Sigmoid colon (tissue), 4 donors: ENCODE measurements around the gene NME3.

ENCODE experiments used
- CTCF ChIP-seq, 4 experiments: fragments of 450-650 bp in 3 of 4; fragments of 200-600 bp in 1 of 4; IDR thresholded peaks; one replicate each; pipeline ENCODE4 v1.5.1; 2016 to 2019; ENCODE audit warnings: antibody characterized with exemption in 4 of 4, mild to moderate bottlenecking in 3 of 4, moderate library complexity in 2 of 4
- EP300 ChIP-seq, 4 donors: sonication (generic); formaldehyde crosslinking; IDR thresholded peaks; one replicate each; pipeline ENCODE4 v1.6.1; 2017; ENCODE audit warnings: antibody characterized with exemption in 4 of 4
- POLR2A ChIP-seq, 2 donors: fragments of 450-650 bp; IDR thresholded peaks; one replicate each; pipeline ENCODE4 v1.6.1; 2016; ENCODE audit warnings: antibody characterized with exemption in 2 of 2, mild to moderate bottlenecking in 2 of 2, moderate library complexity in 2 of 2

- TF ChIP-seq POLR2A (IDR thresholded peaks at IDR 0.05) (no peak), CTCF (IDR thresholded peaks at IDR 0.05) (no peak), EP300 (IDR thresholded peaks at IDR 0.05) (no peak)
These were observed 39.2 kb upstream of the NME3 start for GRCh38 chr16:1810536-1810935.
